Parathyroid adenoma (tissue), 2 donors: ENCODE measurements around the gene MLPH.

Source experiments
- H2AFZ ChIP-seq: fragments of 300-600 bp; sonication (generic); one replicate; pipeline ENCODE4 v1.7.0; 2017; ENCODE audit warnings: antibody characterized with exemption, mild to moderate bottlenecking
- H3K27ac ChIP-seq: fragments of 300-600 bp; sonication (generic); one replicate; pipeline ENCODE4 v1.7.0; 2017
- H3K27me3 ChIP-seq: fragments of 300-600 bp; sonication (generic); one replicate; pipeline ENCODE4 v1.7.0; 2017; ENCODE audit warnings: low read length; ENCODE audit not compliant: control insufficient read depth, insufficient read depth
- H3K36me3 ChIP-seq: fragments of 300-600 bp; sonication (generic); one replicate; pipeline ENCODE4 v1.7.0; 2017; ENCODE audit warnings: low read length; ENCODE audit not compliant: control insufficient read depth, insufficient read depth
- H3K4me1 ChIP-seq: fragments of 300-600 bp; sonication (generic); one replicate; pipeline ENCODE4 v1.7.0; 2017; ENCODE audit warnings: control low read depth
- H3K4me2 ChIP-seq: fragments of 300-600 bp; sonication (generic); one replicate; pipeline ENCODE4 v1.7.0; 2017; ENCODE audit warnings: low read length
- H3K4me3 ChIP-seq: fragments of 300-600 bp; sonication (generic); one replicate; pipeline ENCODE4 v1.7.0; 2017; ENCODE audit warnings: low read depth, low read length
- H3K79me2 ChIP-seq: fragments of 300-600 bp; sonication (generic); one replicate; pipeline ENCODE4 v1.7.0; 2017; ENCODE audit warnings: control low read depth
- H3K9ac ChIP-seq: fragments of 300-600 bp; sonication (generic); one replicate; pipeline ENCODE4 v1.7.0; 2017; ENCODE audit warnings: mild to moderate bottlenecking
- H3K9me3 ChIP-seq: fragments of 300-600 bp; sonication (generic); one replicate; pipeline ENCODE4 v1.7.0; 2017; ENCODE audit warnings: low read length; ENCODE audit not compliant: control insufficient read depth
- CTCF ChIP-seq: fragments of 300-600 bp; sonication (generic); IDR thresholded peaks from one replicate; pipeline ENCODE4 v1.7.0; 2017; ENCODE audit warnings: antibody characterized with exemption, mild to moderate bottlenecking
- donor health status: primary hyperparathyroidism.

The MLPH gene

GRCh38 chr2:237563816-237564215 is 76.8 kb downstream of the MLPH start:
- no peak overlapping the region for H3K4me3 ChIP-seq
- no peaks in the 10 kb centered on the region for H3K4me1 ChIP-seq
- H2AFZ ChIP-seq = no peak overlapping the region
- H3K9me3 ChIP-seq = no peaks in the 10 kb centered on the region
- no peak overlapping the region for H3K9ac ChIP-seq
- H3K27ac ChIP-seq = no peak overlapping the region
- H3K27me3 ChIP-seq = no peaks in the 10 kb centered on the region
- H3K79me2 ChIP-seq = no peaks in the 10 kb centered on the region
- no peaks in the 10 kb centered on the region for H3K36me3 ChIP-seq
- no peak overlapping the region for H3K4me2 ChIP-seq
- no peak for TF ChIP-seq CTCF

- Histone ChIP-seq H3K9me3 (no peaks in the 10 kb centered on the region), H3K9ac (no peak overlapping the region), H3K4me2 (no peak overlapping the region), H3K4me1 (no peaks in the 10 kb centered on the region), H3K79me2 (no peaks in the 10 kb centered on the region), H3K4me3 (no peak overlapping the region), H3K27me3 (no peaks in the 10 kb centered on the region), H3K27ac (no peak overlapping the region), H3K36me3 (no peaks in the 10 kb centered on the region), H2AFZ (no peak overlapping the region)
- TF ChIP-seq CTCF = no peak
These were observed 77.6 kb downstream of the MLPH start for GRCh38 chr2:237564526-237565131.

- Histone ChIP-seq H2AFZ (no peak overlapping the region), H3K27ac (no peak overlapping the region), H3K4me1 (no peaks in the 10 kb centered on the region), H3K36me3 (no peaks in the 10 kb centered on the region), H3K4me2 (no peak overlapping the region), H3K4me3 (no peak overlapping the region), H3K79me2 (no peaks in the 10 kb centered on the region), H3K9me3 (no peaks in the 10 kb centered on the region), H3K27me3 (no peaks in the 10 kb centered on the region), H3K9ac (no peak overlapping the region)
- no peak for TF ChIP-seq CTCF
These were observed 78.9 kb downstream of the MLPH start for GRCh38 chr2:237565974-237566373.

GRCh38 chr2:237566401-237567235 is 79.6 kb downstream of the MLPH start, which contains the start of gene PRLH:
Gene PRLH, plus strand, starts transcription at chr2:237566574. Its CDS starts 0 bp downstream, at chr2:237566574.
- Histone ChIP-seq H3K4me2 (no peak within 1 kb of the TSS), H3K4me3 (no peak within 1 kb of the TSS), H3K36me3 (no peaks in the 10 kb centered on the region), H3K27ac (no peak within 1 kb of the TSS), H2AFZ (no peak within 1 kb of the TSS), H3K79me2 (no peaks in the 10 kb centered on the region), H3K9ac (no peak within 1 kb of the TSS), H3K4me1 (peaks cover 1% of the 10 kb centered on the region), H3K27me3 (no peaks in the 10 kb centered on the region), H3K9me3 (no peaks in the 10 kb centered on the region)
- TF ChIP-seq CTCF = no peak
